LNCAP (cell line): ENCODE results near the gene POLD1.

Experiments
- TF ChIP-seq, protein P1 (sequence below): fragments of 450-650 bp; IDR thresholded peaks from 2 replicates; pipeline ENCODE4 v1.5.1; 2017; ENCODE audit warnings: mild to moderate bottlenecking

POLD1 gene

GRCh38 chr19:50417111-50418081 is 33.2 kb downstream of the POLD1 start:
- TF ChIP-seq, protein P1, sequence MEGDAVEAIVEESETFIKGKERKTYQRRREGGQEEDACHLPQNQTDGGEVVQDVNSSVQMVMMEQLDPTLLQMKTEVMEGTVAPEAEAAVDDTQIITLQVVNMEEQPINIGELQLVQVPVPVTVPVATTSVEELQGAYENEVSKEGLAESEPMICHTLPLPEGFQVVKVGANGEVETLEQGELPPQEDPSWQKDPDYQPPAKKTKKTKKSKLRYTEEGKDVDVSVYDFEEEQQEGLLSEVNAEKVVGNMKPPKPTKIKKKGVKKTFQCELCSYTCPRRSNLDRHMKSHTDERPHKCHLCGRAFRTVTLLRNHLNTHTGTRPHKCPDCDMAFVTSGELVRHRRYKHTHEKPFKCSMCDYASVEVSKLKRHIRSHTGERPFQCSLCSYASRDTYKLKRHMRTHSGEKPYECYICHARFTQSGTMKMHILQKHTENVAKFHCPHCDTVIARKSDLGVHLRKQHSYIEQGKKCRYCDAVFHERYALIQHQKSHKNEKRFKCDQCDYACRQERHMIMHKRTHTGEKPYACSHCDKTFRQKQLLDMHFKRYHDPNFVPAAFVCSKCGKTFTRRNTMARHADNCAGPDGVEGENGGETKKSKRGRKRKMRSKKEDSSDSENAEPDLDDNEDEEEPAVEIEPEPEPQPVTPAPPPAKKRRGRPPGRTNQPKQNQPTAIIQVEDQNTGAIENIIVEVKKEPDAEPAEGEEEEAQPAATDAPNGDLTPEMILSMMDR, result no peak

- TF ChIP-seq, protein P1, result no peak
Measured at GRCh38 chr19:50418176-50419021, 34.3 kb downstream of the POLD1 start, which contains the start of gene SPIB. Gene SPIB, plus strand, starts transcription at chr19:50418938. Its CDS starts 25 bp downstream, at chr19:50418963.

- TF ChIP-seq, protein P1, result no peak
Measured at GRCh38 chr19:50419022-50419579, 35.0 kb downstream of the POLD1 start.

DNA sequence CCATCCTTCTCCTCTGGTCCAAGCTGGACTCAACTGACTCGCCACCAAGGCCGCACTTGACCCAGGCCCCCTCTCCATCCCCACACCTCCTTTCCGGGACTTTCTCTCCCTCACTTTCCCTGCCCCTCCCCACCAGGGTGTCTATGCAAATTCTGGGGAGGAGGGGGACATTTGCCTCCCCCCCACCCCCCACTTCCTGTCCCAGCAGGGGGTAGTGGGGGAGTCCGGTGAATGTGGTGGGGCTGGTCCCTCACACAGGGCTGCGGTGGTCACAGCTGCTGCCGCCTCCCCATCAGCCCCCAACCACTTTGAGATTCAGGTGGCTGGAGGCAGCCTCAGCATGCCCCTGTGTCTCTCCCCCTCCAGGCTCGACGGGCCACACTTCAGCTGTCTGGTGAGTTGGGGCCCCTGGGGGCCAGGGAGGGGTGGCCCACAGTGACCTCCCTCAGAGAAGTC is 35.5 kb downstream of the POLD1 start:
- TF ChIP-seq, protein P1, result no peak

DNA sequence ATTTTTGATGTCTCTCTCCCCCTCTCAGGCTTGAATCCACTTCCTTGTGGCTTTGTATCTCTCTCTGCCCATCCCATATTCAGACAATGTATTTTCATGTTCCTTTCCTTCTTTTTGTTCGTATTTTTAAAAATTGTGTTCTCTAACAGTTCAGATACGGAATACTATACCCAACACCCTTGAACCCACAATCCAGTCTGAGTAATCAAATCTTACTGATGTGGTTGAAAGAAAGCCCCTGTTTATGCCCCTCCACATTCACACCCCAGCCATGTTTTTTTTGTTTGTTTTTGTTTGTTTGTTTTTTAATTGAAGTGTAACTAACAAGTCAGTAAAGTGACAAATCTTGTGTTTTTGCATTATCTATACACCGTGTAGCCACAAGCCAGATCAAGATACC is 36.0 kb downstream of the POLD1 start:
- TF ChIP-seq, protein P1, result no peak

DNA sequence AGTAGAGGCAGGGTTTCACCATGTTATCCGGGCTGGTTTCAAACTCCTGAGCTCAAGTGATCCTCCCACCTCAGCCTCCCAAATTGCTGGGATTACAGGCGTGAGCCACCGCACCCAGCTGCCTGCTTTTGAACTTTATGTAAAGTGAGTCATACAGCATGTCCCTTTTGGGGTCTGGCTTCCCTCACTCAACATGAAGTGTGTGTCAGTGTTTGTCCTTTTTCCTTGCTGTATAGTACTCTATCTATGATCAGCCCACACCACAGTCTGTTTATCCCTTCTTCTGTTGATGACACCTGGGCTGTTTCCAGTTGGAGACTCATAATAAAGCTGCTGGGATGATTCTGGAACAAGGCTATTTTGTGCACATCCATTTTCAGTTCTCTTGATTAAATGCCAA is 36.7 kb downstream of the POLD1 start:
- TF ChIP-seq, protein P1, result no peak
